ENCODE results near the gene HPSE. TPM values are rescaled to one million over a fixed set of nuclear protein-coding genes. Genes with fewer than 3 reads are reported as not detected.

Gene HPSE
- total and polyA plus RNA-seq, 2 of the 13 experiments (the other 11 are each of a cell fraction or from before 2014, with no cell fraction given), result not detected

DNA sequence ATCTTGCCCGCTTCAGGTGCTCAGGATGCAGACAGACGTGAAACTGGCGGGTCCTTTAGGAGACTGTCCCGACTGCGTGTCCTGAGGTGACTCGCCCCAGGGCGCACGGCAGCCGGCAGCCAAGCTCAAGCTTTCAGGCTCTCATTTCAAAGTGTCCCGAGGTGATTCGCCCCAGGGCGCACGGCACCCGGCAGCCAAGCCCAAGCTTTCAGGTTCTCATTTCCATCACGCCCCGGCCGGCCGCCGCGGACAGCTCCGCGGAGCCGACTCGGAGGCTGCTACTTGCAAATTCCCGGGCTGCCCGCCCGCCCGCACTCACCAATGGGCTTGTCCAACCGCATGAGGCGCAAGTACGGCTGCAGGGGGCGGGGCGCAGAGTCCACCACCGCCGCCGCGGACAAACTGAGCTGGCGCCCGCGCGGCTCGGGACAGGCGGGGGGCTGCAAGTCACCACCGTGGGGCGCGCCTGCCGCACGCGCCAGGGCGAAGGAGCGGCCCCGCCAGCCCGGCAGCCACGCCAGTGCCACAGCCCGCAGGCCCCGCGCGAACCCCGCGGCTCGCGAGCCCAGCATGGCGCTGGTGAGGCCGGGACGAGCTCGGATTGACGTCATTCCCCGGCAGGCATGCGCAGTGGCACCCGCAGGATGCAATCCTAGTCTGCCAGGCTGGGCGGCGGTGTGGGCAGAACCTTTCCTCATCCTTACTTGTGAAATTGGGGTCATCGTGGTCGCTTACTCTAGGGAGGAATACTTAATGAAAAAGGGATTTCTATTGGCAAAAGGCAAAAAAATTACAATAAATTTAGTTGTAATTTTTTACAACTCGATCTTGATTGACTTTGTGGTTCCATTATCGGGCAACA, 50.2 kb downstream of the HPSE start, which contains the start of gene COQ2:
TSS of gene COQ2 (minus strand) at position 606 of the 862 bp plus-strand sequence. CDS start at position 572, 34 bp downstream.
- in situ Hi-C loops (cut with HindIII; ENCODE audit: extremely low pct_ligation_motif_present, low pct_unique_long_range_greater_than_20kb), result no loop called here
- ChIA-PET CTCF (ENCODE audit: low intra/inter-chr PET ratio, low total read pairs) (no interaction called here), POLR2A (interaction anchor here (0.8 to 1.5 kb wide), 13 partner anchors 9 to 273 kb away, joined by 3 to 12 read pairs (median 4); partner anchors contain the start of genes COPS4, HELQ, LIN54 and MRPS18C)
- H3K36me3 ChIP-seq (replicated peaks in 1 of 2; ENCODE audit: control insufficient read depth in 1 of 2, insufficient read depth in 2 of 2, low read length in 2 of 2), result no peaks in the 10 kb centered on the region
- H3K79me2 ChIP-seq (ENCODE audit: insufficient read depth, low read length), result peaks cover 4% of the 10 kb centered on the region
- peak; percentile 84 for FAIRE-seq
- H3K27me3 ChIP-seq (ENCODE audit: control insufficient read depth in 1 of 2, insufficient read depth in 2 of 2, low read length in 2 of 2), result no peaks in the 10 kb centered on the region
- peak; percentile 86 for DNase-seq (ENCODE audit: low spot score)
- H3K9ac ChIP-seq (ENCODE audit: insufficient read depth, low read depth, low read length), result peak within 1 kb of the TSS; percentile 84
- peak within 1 kb of the TSS; percentile 87 for H3K27ac ChIP-seq (ENCODE audit: extremely low read length, insufficient read depth, low read length)
- H4K20me1 ChIP-seq (ENCODE audit: insufficient read depth, low read length), result 0 out of 2 replicates have a peak, but pooled peaks cover 3% of the 10 kb centered on the region
- intact Hi-C loops (cut with micrococcal nuclease; ENCODE audit: unreplicated experiment), result loop anchor here (1.0 to 10.0 kb wide), 6 partner anchors 78 to 400 kb away; partner anchors contain the start of genes ABRAXAS1, HELQ and MRPS18C
- peak within 1 kb of the TSS; percentile 63 to 78 (median 73) for H3K4me3 ChIP-seq (replicated peaks in 1 of 3; ENCODE audit: insufficient read depth in 1 of 3, low read depth in 2 of 3, low read length in 3 of 3)
- 1% methylated on average over 11 of the region's 76 CpGs for WGBS (ENCODE audit: low lambda C conversion rate)
- H3K9me3 ChIP-seq (ENCODE audit: low read length), result no peaks in the 10 kb centered on the region
- ATAC-seq, result peak; percentile 96
- peaks cover 41% of the 10 kb centered on the region for H3K4me1 ChIP-seq (ENCODE audit: insufficient read depth, low read length)
- no TSS peak for BruUV-seq (replicated peaks)
- H3K4me2 ChIP-seq (ENCODE audit: low read depth, low read length), result peak within 1 kb of the TSS; percentile 89
- H2AFZ ChIP-seq (ENCODE audit: low read length), result peak within 1 kb of the TSS; percentile 100
- TF ChIP-seq RFXAP (CRISPR knock-in tag; IDR thresholded peaks at IDR 0.05; ENCODE audit: borderline replicate concordance) (peak; percentile 86; the same call in 1 of the 2 replicates), HIVEP1 (CRISPR knock-in tag; IDR thresholded peaks at IDR 0.05) (no peak), ZNF430 (CRISPR knock-in tag; IDR thresholded peaks at IDR 0.05) (0 out of 2 replicates have a peak, but pooled peaks have one; percentile 28), AGO2 (optimal IDR thresholded peaks at IDR 0.05; ENCODE audit: low read depth, low read length) (peak; percentile 68), PPARG (CRISPR knock-in tag; conservative IDR thresholded peaks at IDR 0.05) (no peak), MTF2 (CRISPR knock-in tag; IDR thresholded peaks at IDR 0.05; ENCODE audit: borderline replicate concordance) (no peak; the same call in 1 of the 2 replicates), MTF1 (CRISPR knock-in tag; IDR thresholded peaks at IDR 0.05) (0 out of 2 replicates have a peak, but pooled peaks have one; percentile 45), FOXK1 (CRISPR knock-in tag; IDR thresholded peaks at IDR 0.05; ENCODE audit: borderline replicate concordance, low read depth) (no peak), ZNF629 (CRISPR knock-in tag; conservative IDR thresholded peaks at IDR 0.05) (no peak), ZFP90 (CRISPR knock-in tag; IDR thresholded peaks at IDR 0.05; ENCODE audit: borderline replicate concordance) (peak; percentile 72; the same call in 1 of the 2 replicates), RELA (CRISPR knock-in tag; IDR thresholded peaks at IDR 0.05) (no peak), RARG (CRISPR knock-in tag; IDR thresholded peaks at IDR 0.05; ENCODE audit: low read depth) (no peak), SMARCE1 (IDR thresholded peaks at IDR 0.05; ENCODE audit: borderline replicate concordance) (no peak), ZNF563 (CRISPR knock-in tag; IDR thresholded peaks at IDR 0.05) (peak; percentile 88), ZNF564 (CRISPR knock-in tag; IDR thresholded peaks at IDR 0.05) (0 out of 2 replicates have a peak, but pooled peaks have one; percentile 56)
- TF ChIP-seq, protein P1, sequence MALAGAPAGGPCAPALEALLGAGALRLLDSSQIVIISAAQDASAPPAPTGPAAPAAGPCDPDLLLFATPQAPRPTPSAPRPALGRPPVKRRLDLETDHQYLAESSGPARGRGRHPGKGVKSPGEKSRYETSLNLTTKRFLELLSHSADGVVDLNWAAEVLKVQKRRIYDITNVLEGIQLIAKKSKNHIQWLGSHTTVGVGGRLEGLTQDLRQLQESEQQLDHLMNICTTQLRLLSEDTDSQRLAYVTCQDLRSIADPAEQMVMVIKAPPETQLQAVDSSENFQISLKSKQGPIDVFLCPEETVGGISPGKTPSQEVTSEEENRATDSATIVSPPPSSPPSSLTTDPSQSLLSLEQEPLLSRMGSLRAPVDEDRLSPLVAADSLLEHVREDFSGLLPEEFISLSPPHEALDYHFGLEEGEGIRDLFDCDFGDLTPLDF (CRISPR knock-in tag; IDR thresholded peaks at IDR 0.05), result peak; percentile 84; the same call in 1 of the 2 replicates
- TF ChIP-seq, protein P2, sequence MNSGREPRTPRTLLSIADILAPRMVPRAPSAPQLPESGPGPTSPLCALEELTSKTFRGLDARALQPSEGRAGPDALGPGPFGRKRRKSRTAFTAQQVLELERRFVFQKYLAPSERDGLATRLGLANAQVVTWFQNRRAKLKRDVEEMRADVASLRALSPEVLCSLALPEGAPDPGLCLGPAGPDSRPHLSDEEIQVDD (CRISPR knock-in tag; IDR thresholded peaks at IDR 0.05; ENCODE audit: borderline replicate concordance), result peak; percentile 60; the same call in 1 of the 2 replicates
- TF ChIP-seq, protein P3, sequence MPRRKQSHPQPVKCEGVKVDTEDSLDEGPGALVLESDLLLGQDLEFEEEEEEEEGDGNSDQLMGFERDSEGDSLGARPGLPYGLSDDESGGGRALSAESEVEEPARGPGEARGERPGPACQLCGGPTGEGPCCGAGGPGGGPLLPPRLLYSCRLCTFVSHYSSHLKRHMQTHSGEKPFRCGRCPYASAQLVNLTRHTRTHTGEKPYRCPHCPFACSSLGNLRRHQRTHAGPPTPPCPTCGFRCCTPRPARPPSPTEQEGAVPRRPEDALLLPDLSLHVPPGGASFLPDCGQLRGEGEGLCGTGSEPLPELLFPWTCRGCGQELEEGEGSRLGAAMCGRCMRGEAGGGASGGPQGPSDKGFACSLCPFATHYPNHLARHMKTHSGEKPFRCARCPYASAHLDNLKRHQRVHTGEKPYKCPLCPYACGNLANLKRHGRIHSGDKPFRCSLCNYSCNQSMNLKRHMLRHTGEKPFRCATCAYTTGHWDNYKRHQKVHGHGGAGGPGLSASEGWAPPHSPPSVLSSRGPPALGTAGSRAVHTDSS (CRISPR knock-in tag; conservative IDR thresholded peaks at IDR 0.05), result 0 out of 2 replicates have a peak, but pooled peaks have one; percentile 72
- TF ChIP-seq, protein P4, sequence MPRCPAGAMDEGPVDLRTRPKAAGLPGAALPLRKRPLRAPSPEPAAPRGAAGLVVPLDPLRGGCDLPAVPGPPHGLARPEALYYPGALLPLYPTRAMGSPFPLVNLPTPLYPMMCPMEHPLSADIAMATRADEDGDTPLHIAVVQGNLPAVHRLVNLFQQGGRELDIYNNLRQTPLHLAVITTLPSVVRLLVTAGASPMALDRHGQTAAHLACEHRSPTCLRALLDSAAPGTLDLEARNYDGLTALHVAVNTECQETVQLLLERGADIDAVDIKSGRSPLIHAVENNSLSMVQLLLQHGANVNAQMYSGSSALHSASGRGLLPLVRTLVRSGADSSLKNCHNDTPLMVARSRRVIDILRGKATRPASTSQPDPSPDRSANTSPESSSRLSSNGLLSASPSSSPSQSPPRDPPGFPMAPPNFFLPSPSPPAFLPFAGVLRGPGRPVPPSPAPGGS (CRISPR knock-in tag; IDR thresholded peaks at IDR 0.05), result peak; percentile 95

All from HepG2 (cell line).